Measurements from ENCODE around the gene FDX2. TPM values are rescaled to one million over a fixed set of nuclear protein-coding genes. Genes with fewer than 3 reads are reported as not detected.

FDX2 gene
- total RNA-seq, 1 experiment from 2014 or later = 26.2 TPM

GRCh38 chr19:10295305-10295846, 20.4 kb downstream of the FDX2 start:
- CTCF ChIA-PET = interaction anchor here (1.0 to 2.4 kb wide), 10 partner anchors 9 to 122 kb away, joined by 3 to 22 read pairs (median 4); partner anchors contain the start of genes ICAM1 and ICAM4
- DNase-seq (ENCODE audit: low spot score) (peak; percentile 58), ATAC-seq (0 out of 2 replicates have a peak, but pooled peaks have one; percentile 4)
- TF ChIP-seq HMGXB4 (CRISPR knock-in tag; IDR thresholded peaks at IDR 0.05) = no peak
- TF ChIP-seq, protein P1, sequence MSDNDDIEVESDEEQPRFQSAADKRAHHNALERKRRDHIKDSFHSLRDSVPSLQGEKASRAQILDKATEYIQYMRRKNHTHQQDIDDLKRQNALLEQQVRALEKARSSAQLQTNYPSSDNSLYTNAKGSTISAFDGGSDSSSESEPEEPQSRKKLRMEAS (CRISPR knock-in tag; IDR thresholded peaks at IDR 0.05) = 0 out of 2 replicates have a peak, but pooled peaks have one; percentile 48
- Mint-ChIP-seq H3K9me3 (no peaks in the 10 kb centered on the region), H3K27ac (no peak overlapping the region), H3K36me3 (no peaks in the 10 kb centered on the region), H3K27me3 (ENCODE audit: low read depth) (peaks cover 93% of the 10 kb centered on the region), H3K4me3 (peak overlapping the region; percentile 76), H3K4me1 (peaks cover 25% of the 10 kb centered on the region)
- POLR2A ChIA-PET = interaction anchor here (0.7 to 1.0 kb wide), 3 partner anchors 14 to 45 kb away, joined by 3 to 4 read pairs (median 3); partner anchors contain the start of genes ICAM1 and ZGLP1

DNA sequence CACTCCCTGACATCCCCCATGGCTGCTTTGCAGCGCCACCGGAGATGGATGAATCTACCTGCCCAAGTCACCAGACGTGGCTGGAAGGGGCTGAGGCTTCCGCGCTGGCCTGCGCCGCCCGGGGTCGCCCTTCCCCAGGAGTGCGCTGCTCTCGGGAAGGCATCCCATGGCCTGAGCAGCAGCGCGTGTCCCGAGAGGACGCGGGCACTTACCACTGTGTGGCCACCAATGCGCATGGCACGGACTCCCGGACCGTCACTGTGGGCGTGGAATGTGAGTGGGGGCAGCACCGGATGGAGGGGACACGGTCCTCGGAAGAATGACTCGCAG, 21.5 kb downstream of the FDX2 start:
- ATAC-seq (no peak), DNase-seq (ENCODE audit: low spot score) (peak; percentile 68)
- peaks cover 28% of the 10 kb centered on the region for H3K4me1 Mint-ChIP-seq
- CTCF ChIA-PET = interaction anchor here (0.6 to 9.0 kb wide), 6 partner anchors 23 to 113 kb away, joined by 3 to 180 read pairs (median 14); partner anchors contain the start of gene ICAM1
- no peak overlapping the region for H3K27ac Mint-ChIP-seq
- H3K27me3 Mint-ChIP-seq (ENCODE audit: low read depth) = peaks cover 97% of the 10 kb centered on the region
- no peaks in the 10 kb centered on the region for H3K9me3 Mint-ChIP-seq
- H3K36me3 Mint-ChIP-seq = no peaks in the 10 kb centered on the region
- POLR2A ChIA-PET = no interaction called here
- H3K4me3 Mint-ChIP-seq = peak overlapping the region; percentile 76; the same call in 1 of the 2 replicates
- TF ChIP-seq AR (CRISPR knock-in tag; IDR thresholded peaks at IDR 0.05) (no peak), CBFB (CRISPR knock-in tag; IDR thresholded peaks at IDR 0.05; ENCODE audit: low read depth) (no peak), JAZF1 (CRISPR knock-in tag; IDR thresholded peaks at IDR 0.05) (no peak), ATF6 (CRISPR knock-in tag; IDR thresholded peaks at IDR 0.05) (no peak), ATF1 (CRISPR knock-in tag; IDR thresholded peaks at IDR 0.05) (no peak), OVOL2 (CRISPR knock-in tag; IDR thresholded peaks at IDR 0.05; ENCODE audit: borderline replicate concordance) (no peak), TEAD4 (CRISPR knock-in tag; IDR thresholded peaks at IDR 0.05) (no peak), SP1 (CRISPR knock-in tag; conservative IDR thresholded peaks at IDR 0.05) (no peak), IRF1 (CRISPR knock-in tag; IDR thresholded peaks at IDR 0.05) (no peak), MXD4 (CRISPR knock-in tag; IDR thresholded peaks at IDR 0.05; ENCODE audit: borderline replicate concordance) (no peak), PRDM15 (CRISPR knock-in tag; IDR thresholded peaks at IDR 0.05) (no peak), PRRX2 (CRISPR knock-in tag; IDR thresholded peaks at IDR 0.05) (no peak), CTCF (IDR thresholded peaks at IDR 0.05) (no peak), ZNF425 (CRISPR knock-in tag; conservative IDR thresholded peaks at IDR 0.05) (no peak)
- TF ChIP-seq, protein P2, sequence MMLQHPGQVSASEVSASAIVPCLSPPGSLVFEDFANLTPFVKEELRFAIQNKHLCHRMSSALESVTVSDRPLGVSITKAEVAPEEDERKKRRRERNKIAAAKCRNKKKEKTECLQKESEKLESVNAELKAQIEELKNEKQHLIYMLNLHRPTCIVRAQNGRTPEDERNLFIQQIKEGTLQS (CRISPR knock-in tag; conservative IDR thresholded peaks at IDR 0.05) = no peak

Data from WTC11 (cell line).